ENCODE results near the gene TTBK2.

GRCh38 chr15:42933886-42934667 lies 13.5 kb upstream of the TTBK2 start:
- no peak for TF ChIP-seq POLR2A (IDR thresholded peaks at IDR 0.05; ENCODE audit: low read depth, low read length)
- TF ChIP-seq POLR2AphosphoS5 (IDR thresholded peaks at IDR 0.05; ENCODE audit: low read depth, low read length), result no peak
- no peak for TF ChIP-seq TAF1 (IDR thresholded peaks at IDR 0.05; ENCODE audit: low read depth, low read length)
- TF ChIP-seq SPI1 (IDR thresholded peaks at IDR 0.05; ENCODE audit: low read depth, low read length), result no peak
- no peak for TF ChIP-seq PAX5 (IDR thresholded peaks at IDR 0.05; ENCODE audit: insufficient read depth, low read length, severe bottlenecking)
- no peak for TF ChIP-seq POU2F2 (IDR thresholded peaks at IDR 0.05; ENCODE audit: low read depth, low read length)

Measured in GM12891 (cell line).